Measurements from ENCODE around the gene CATSPERE.

The CATSPERE gene

GRCh38 chr1:244424649-244425334, 36.3 kb upstream of the CATSPERE start:
- Histone ChIP-seq H3K27me3 (ENCODE audit: insufficient read depth, low read length, poor library complexity, severe bottlenecking) (no peaks in the 10 kb centered on the region), H3F3A (ENCODE audit: low read depth) (no peaks in the 10 kb centered on the region), H4K20me1 (ENCODE audit: insufficient read depth, low read length, poor library complexity, severe bottlenecking) (no peaks in the 10 kb centered on the region), H3K9me2 (replicated peaks; ENCODE audit: low read depth, low read length) (no peaks in the 10 kb centered on the region), H3K9ac (ENCODE audit: low read depth, low read length, poor library complexity, severe bottlenecking) (no peak overlapping the region), H3K4me1 (ENCODE audit: insufficient read depth, low read length, poor library complexity, severe bottlenecking) (peaks cover 9% of the 10 kb centered on the region), H2AFZ (ENCODE audit: low read length) (no peak overlapping the region), H3K79me2 (ENCODE audit: insufficient read depth, low read length) (no peaks in the 10 kb centered on the region), H3K4me3 (ENCODE audit: low read length, poor library complexity, severe bottlenecking) (no peak overlapping the region), H3K4me2 (ENCODE audit: low read depth, low read length, poor library complexity, severe bottlenecking) (no peak overlapping the region), H3K9me3 (ENCODE audit: insufficient read depth, low read depth, low read length) (no peaks in the 10 kb centered on the region), H3K36me3 (ENCODE audit: insufficient read depth, low read length) (peaks cover 40% of the 10 kb centered on the region; the same call in 1 of the 2 replicates)
- TF ChIP-seq CTCF (conservative IDR thresholded peaks at IDR 0.05; ENCODE audit: low read length) (no peak), EZH2phosphoT487 (IDR thresholded peaks at IDR 0.05; ENCODE audit: borderline replicate concordance) (no peak)

- Histone ChIP-seq H4K20me1 (ENCODE audit: insufficient read depth, low read length, poor library complexity, severe bottlenecking) (no peaks in the 10 kb centered on the region), H3K27me3 (ENCODE audit: insufficient read depth, low read length, poor library complexity, severe bottlenecking) (no peaks in the 10 kb centered on the region), H3K79me2 (ENCODE audit: insufficient read depth, low read length) (no peaks in the 10 kb centered on the region), H3K9ac (ENCODE audit: low read depth, low read length, poor library complexity, severe bottlenecking) (no peak overlapping the region), H3K4me3 (ENCODE audit: low read length, poor library complexity, severe bottlenecking) (no peak overlapping the region), H3K4me2 (ENCODE audit: low read depth, low read length, poor library complexity, severe bottlenecking) (no peak overlapping the region), H3F3A (ENCODE audit: low read depth) (no peaks in the 10 kb centered on the region), H3K36me3 (ENCODE audit: insufficient read depth, low read length) (peaks cover 32% of the 10 kb centered on the region; the same call in 1 of the 2 replicates), H2AFZ (ENCODE audit: low read length) (no peak overlapping the region), H3K9me2 (replicated peaks; ENCODE audit: low read depth, low read length) (no peaks in the 10 kb centered on the region), H3K4me1 (ENCODE audit: insufficient read depth, low read length, poor library complexity, severe bottlenecking) (peaks cover 9% of the 10 kb centered on the region), H3K9me3 (ENCODE audit: insufficient read depth, low read depth, low read length) (no peaks in the 10 kb centered on the region)
- TF ChIP-seq EZH2phosphoT487 (IDR thresholded peaks at IDR 0.05; ENCODE audit: borderline replicate concordance) (no peak), CTCF (conservative IDR thresholded peaks at IDR 0.05; ENCODE audit: low read length) (no peak)
Observed at GRCh38 chr1:244427647-244428046, 33.4 kb upstream of the CATSPERE start.

GRCh38 chr1:244429818-244430217, 31.3 kb upstream of the CATSPERE start:
- Histone ChIP-seq H3F3A (ENCODE audit: low read depth) (no peaks in the 10 kb centered on the region), H2AFZ (ENCODE audit: low read length) (no peak overlapping the region), H3K4me2 (ENCODE audit: low read depth, low read length, poor library complexity, severe bottlenecking) (no peak overlapping the region), H3K36me3 (ENCODE audit: insufficient read depth, low read length) (peaks cover 32% of the 10 kb centered on the region; the same call in 1 of the 2 replicates), H3K79me2 (ENCODE audit: insufficient read depth, low read length) (no peaks in the 10 kb centered on the region), H3K9ac (ENCODE audit: low read depth, low read length, poor library complexity, severe bottlenecking) (no peak overlapping the region), H3K4me1 (ENCODE audit: insufficient read depth, low read length, poor library complexity, severe bottlenecking) (peaks cover 9% of the 10 kb centered on the region), H3K27me3 (ENCODE audit: insufficient read depth, low read length, poor library complexity, severe bottlenecking) (no peaks in the 10 kb centered on the region), H3K4me3 (ENCODE audit: low read length, poor library complexity, severe bottlenecking) (no peak overlapping the region), H3K9me3 (ENCODE audit: insufficient read depth, low read depth, low read length) (no peaks in the 10 kb centered on the region), H3K9me2 (replicated peaks; ENCODE audit: low read depth, low read length) (no peaks in the 10 kb centered on the region), H4K20me1 (ENCODE audit: insufficient read depth, low read length, poor library complexity, severe bottlenecking) (no peaks in the 10 kb centered on the region)
- TF ChIP-seq EZH2phosphoT487 (IDR thresholded peaks at IDR 0.05; ENCODE audit: borderline replicate concordance) (no peak), CTCF (conservative IDR thresholded peaks at IDR 0.05; ENCODE audit: low read length) (no peak)

Data from Loucy (cell line).